Measurements from ENCODE around the gene HSPE1. TPM values are rescaled to one million over a fixed set of nuclear protein-coding genes. Genes with fewer than 3 reads are reported as not detected.

Gene HSPE1
- total RNA-seq, 1 experiment from 2014 or later: 291 TPM

DNA sequence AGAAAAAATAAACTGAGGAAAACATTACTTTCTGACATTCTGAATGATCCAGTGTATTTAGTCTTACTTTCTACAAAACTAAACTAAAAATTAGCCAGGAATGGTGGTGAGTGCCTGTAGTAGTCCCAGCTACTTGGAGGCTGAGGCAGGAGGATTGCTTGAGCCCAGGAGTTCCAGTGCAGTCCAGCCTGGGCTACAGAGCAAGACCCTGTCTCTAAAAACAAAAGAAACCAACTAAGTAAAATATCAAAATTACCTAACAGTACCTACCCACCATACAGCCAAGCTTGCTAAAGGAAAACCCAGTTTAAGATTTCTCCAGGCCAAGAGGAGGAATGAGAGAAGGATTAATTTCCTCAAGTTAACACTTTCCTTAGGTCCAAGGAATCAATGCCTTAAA is 3.5 kb upstream of the HSPE1 start:
- TF ChIP-seq EZH2phosphoT487 (IDR thresholded peaks at IDR 0.05; ENCODE audit: borderline replicate concordance) (no peak), POLR2A (IDR thresholded peaks at IDR 0.05; ENCODE audit: borderline replicate concordance, extremely low read depth, insufficient read depth, insufficient read length) (no peak), YY1 (IDR thresholded peaks at IDR 0.05; ENCODE audit: extremely low read depth, insufficient replicate concordance, low read depth, low read length) (no peak), JUND (IDR thresholded peaks at IDR 0.05) (no peak), SRF (IDR thresholded peaks at IDR 0.05; ENCODE audit: low read depth) (no peak), SP1 (IDR thresholded peaks at IDR 0.05; ENCODE audit: low read depth) (no peak), CBX3 (IDR thresholded peaks at IDR 0.05; ENCODE audit: low read depth) (no peak), CEBPB (IDR thresholded peaks at IDR 0.05; ENCODE audit: low read depth) (no peak)
- TF ChIP-seq, protein P1, sequence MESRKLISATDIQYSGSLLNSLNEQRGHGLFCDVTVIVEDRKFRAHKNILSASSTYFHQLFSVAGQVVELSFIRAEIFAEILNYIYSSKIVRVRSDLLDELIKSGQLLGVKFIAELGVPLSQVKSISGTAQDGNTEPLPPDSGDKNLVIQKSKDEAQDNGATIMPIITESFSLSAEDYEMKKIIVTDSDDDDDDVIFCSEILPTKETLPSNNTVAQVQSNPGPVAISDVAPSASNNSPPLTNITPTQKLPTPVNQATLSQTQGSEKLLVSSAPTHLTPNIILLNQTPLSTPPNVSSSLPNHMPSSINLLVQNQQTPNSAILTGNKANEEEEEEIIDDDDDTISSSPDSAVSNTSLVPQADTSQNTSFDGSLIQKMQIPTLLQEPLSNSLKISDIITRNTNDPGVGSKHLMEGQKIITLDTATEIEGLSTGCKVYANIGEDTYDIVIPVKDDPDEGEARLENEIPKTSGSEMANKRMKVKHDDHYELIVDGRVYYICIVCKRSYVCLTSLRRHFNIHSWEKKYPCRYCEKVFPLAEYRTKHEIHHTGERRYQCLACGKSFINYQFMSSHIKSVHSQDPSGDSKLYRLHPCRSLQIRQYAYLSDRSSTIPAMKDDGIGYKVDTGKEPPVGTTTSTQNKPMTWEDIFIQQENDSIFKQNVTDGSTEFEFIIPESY (IDR thresholded peaks at IDR 0.05; ENCODE audit: extremely low read depth, insufficient replicate concordance, low read length): no peak
- Histone ChIP-seq H3K9ac (ENCODE audit: low read length) (no peak overlapping the region), H3K79me2 (ENCODE audit: insufficient read depth, low read length) (peaks cover 94% of the 10 kb centered on the region), H3K36me3 (ENCODE audit: control insufficient read depth in 1 of 2, insufficient read depth in 2 of 2, low read length in 2 of 2) (peaks cover 58 to 81% of the 10 kb centered on the region in 2 experiments), H3K27ac (ENCODE audit: low read depth, low read length) (no peak overlapping the region; the same call in 1 of the 2 replicates), H3K4me1 (ENCODE audit: control insufficient read depth in 1 of 2, insufficient read depth in 2 of 2, low read length in 2 of 2) (peaks cover 7 to 23% of the 10 kb centered on the region in 2 experiments; a peak in 3 of 4 replicates), H3K27me3 (ENCODE audit: insufficient read depth, low read length) (no peaks in the 10 kb centered on the region), H3K9me2 (ENCODE audit: insufficient read depth) (no peaks in the 10 kb centered on the region), H3K4me3 (replicated peaks in 1 of 2; ENCODE audit: low read depth in 1 of 2, low read length in 2 of 2) (no peak overlapping the region), H2AFZ (ENCODE audit: low read depth, low read length, poor library complexity, severe bottlenecking) (no peak overlapping the region), H4K20me1 (ENCODE audit: insufficient read depth) (peaks cover 59% of the 10 kb centered on the region; the same call in 1 of the 2 replicates), H3K9me3 (ENCODE audit: control insufficient read depth in 1 of 2, insufficient read depth in 1 of 2, low read depth in 1 of 2, low read length in 2 of 2) (no peaks in the 10 kb centered on the region), H3K4me2 (ENCODE audit: low read length) (peak overlapping the region; percentile 67; the same call in 1 of the 2 replicates)
- ChIA-PET POLR2A (no interaction called here), RAD21 (ENCODE audit: low non-redundant PET in 1 of 2, low total read pairs in 2 of 2, uncharacterized antibody in 2 of 2, unreplicated experiment in 2 of 2) (no interaction called here), CTCF (no interaction called here)
- ATAC-seq (no peak), DNase-seq (ENCODE audit: low read depth, low spot score) (no peak)
- intact Hi-C loops (cut with micrococcal nuclease): no loop called here
- no TSS peak for BruUV-seq (replicated peaks)
